ENCODE results near the gene ANKRD63. TPM values are rescaled to one million over a fixed set of nuclear protein-coding genes. Genes with fewer than 3 reads are reported as not detected.

Gene ANKRD63
- polyA plus RNA-seq, 3 donors = not detected

GRCh38 chr15:40295877-40296560, 13.2 kb upstream of the ANKRD63 start:
- no peak overlapping the region for H2AFZ ChIP-seq (ENCODE audit: insufficient read depth, low read depth, low read length, poor library complexity, severe bottlenecking)
- H3K9ac ChIP-seq (ENCODE audit: insufficient read depth, low read length, poor library complexity, severe bottlenecking) = no peak overlapping the region
- intact Hi-C loops (cut with micrococcal nuclease) = no loop called here
- H3K4me1 ChIP-seq (ENCODE audit: control insufficient read depth in 1 of 2, insufficient read depth in 2 of 2, low read length in 2 of 2) = peaks cover 13 to 19% of the 10 kb centered on the region in 2 donors
- peaks cover 0 to 1% (median 1%) of the 10 kb centered on the region in 3 donors for H3K27me3 Mint-ChIP-seq (ENCODE audit: low read depth in 3 of 3)
- peaks cover 100% of the 10 kb centered on the region for H4K20me1 ChIP-seq (ENCODE audit: insufficient read depth, low read length)
- H3K9me3 Mint-ChIP-seq = no peaks in the 10 kb centered on the region
- peaks cover 21% of the 10 kb centered on the region for H3K4me1 Mint-ChIP-seq
- H3K4me3 Mint-ChIP-seq = no peak overlapping the region
- H3K36me3 ChIP-seq (replicated peaks in 1 of 2; ENCODE audit: control insufficient read depth in 1 of 2, insufficient read depth in 2 of 2, low read length in 2 of 2) = peaks cover 91 to 100% of the 10 kb centered on the region in 2 donors
- no peak overlapping the region for H3K4me3 ChIP-seq (replicated peaks in 1 of 3; ENCODE audit: low read depth in 2 of 3, low read length in 3 of 3)
- DNase-seq = no peak
- H3K27me3 ChIP-seq (ENCODE audit: control insufficient read depth in 2 of 2, insufficient read depth in 2 of 2, low read length in 2 of 2) = no peaks in the 10 kb centered on the region
- TF ChIP-seq CTCF (IDR thresholded peaks at IDR 0.05) = no peak
- peaks cover 85 to 97% of the 10 kb centered on the region in 2 donors for H3K36me3 Mint-ChIP-seq
- H3K9me3 ChIP-seq (replicated peaks in 1 of 2; ENCODE audit: control insufficient read depth in 1 of 2, insufficient read depth in 1 of 2, low read length in 2 of 2) = no peaks in the 10 kb centered on the region
- peak overlapping the region in 1 of 7 donors; percentile 83 for H3K27ac Mint-ChIP-seq
- 50% methylated on average over 5 of the region's 12 CpGs for WGBS (ENCODE audit: insufficient coverage)
- H3K79me2 ChIP-seq (ENCODE audit: insufficient read depth, low read length) = peaks cover 36% of the 10 kb centered on the region
- no peak overlapping the region for H3K4me2 ChIP-seq (replicated peaks; ENCODE audit: extremely low read depth, low read length, poor library complexity, severe bottlenecking)
- peak overlapping the region in 1 of 2 donors; percentile 14 for H3K27ac ChIP-seq (ENCODE audit: low read depth in 1 of 2, low read length in 2 of 2)

GRCh38 chr15:40295297-40295696, 12.4 kb upstream of the ANKRD63 start:
- TF ChIP-seq CTCF (IDR thresholded peaks at IDR 0.05) = no peak
- Mint-ChIP-seq H3K27ac (peak overlapping the region in 1 of 7 donors; percentile 83), H3K9me3 (no peaks in the 10 kb centered on the region), H3K36me3 (peaks cover 81 to 96% of the 10 kb centered on the region in 2 donors), H3K27me3 (ENCODE audit: low read depth in 3 of 3) (peaks cover 0 to 1% (median 1%) of the 10 kb centered on the region in 3 donors), H3K4me1 (peaks cover 16% of the 10 kb centered on the region), H3K4me3 (no peak overlapping the region)
- Histone ChIP-seq H3K4me1 (ENCODE audit: control insufficient read depth in 1 of 2, insufficient read depth in 2 of 2, low read length in 2 of 2) (peaks cover 10 to 15% of the 10 kb centered on the region in 2 donors), H3K27me3 (ENCODE audit: control insufficient read depth in 2 of 2, insufficient read depth in 2 of 2, low read length in 2 of 2) (no peaks in the 10 kb centered on the region), H3K4me3 (replicated peaks in 1 of 3; ENCODE audit: low read depth in 2 of 3, low read length in 3 of 3) (no peak overlapping the region), H3K9ac (ENCODE audit: insufficient read depth, low read length, poor library complexity, severe bottlenecking) (no peak overlapping the region), H2AFZ (ENCODE audit: insufficient read depth, low read depth, low read length, poor library complexity, severe bottlenecking) (no peak overlapping the region), H3K27ac (ENCODE audit: low read depth in 1 of 2, low read length in 2 of 2) (peak overlapping the region in 1 of 2 donors; percentile 14), H3K4me2 (replicated peaks; ENCODE audit: extremely low read depth, low read length, poor library complexity, severe bottlenecking) (no peak overlapping the region), H4K20me1 (ENCODE audit: insufficient read depth, low read length) (peaks cover 100% of the 10 kb centered on the region), H3K79me2 (ENCODE audit: insufficient read depth, low read length) (peaks cover 29% of the 10 kb centered on the region), H3K9me3 (replicated peaks in 1 of 2; ENCODE audit: control insufficient read depth in 1 of 2, insufficient read depth in 1 of 2, low read length in 2 of 2) (no peaks in the 10 kb centered on the region), H3K36me3 (replicated peaks in 1 of 2; ENCODE audit: control insufficient read depth in 1 of 2, insufficient read depth in 2 of 2, low read length in 2 of 2) (peaks cover 89 to 100% of the 10 kb centered on the region in 2 donors)
- WGBS (ENCODE audit: insufficient coverage) = 90% methylated on average over 1 of the region's 1 CpG
- DNase-seq = no peak
- intact Hi-C loops (cut with micrococcal nuclease) = no loop called here

Measured in CD14-positive monocyte (primary cell).